Activated T-cell treated with anti-CD3 and anti-CD28 coated beads for 4 hours (primary cell): ENCODE data around the gene FGF2.
"Not testable (repeated sequence)": the region's sequence is repeated elsewhere in the genome, so short reads cannot be mapped to it uniquely, and the experiment has no call there.

Experiments used
- DNase-seq: peaks from one replicate; pipeline ENCODE4 v3.0.0-alpha.2; 2020

FGF2 gene

DNA sequence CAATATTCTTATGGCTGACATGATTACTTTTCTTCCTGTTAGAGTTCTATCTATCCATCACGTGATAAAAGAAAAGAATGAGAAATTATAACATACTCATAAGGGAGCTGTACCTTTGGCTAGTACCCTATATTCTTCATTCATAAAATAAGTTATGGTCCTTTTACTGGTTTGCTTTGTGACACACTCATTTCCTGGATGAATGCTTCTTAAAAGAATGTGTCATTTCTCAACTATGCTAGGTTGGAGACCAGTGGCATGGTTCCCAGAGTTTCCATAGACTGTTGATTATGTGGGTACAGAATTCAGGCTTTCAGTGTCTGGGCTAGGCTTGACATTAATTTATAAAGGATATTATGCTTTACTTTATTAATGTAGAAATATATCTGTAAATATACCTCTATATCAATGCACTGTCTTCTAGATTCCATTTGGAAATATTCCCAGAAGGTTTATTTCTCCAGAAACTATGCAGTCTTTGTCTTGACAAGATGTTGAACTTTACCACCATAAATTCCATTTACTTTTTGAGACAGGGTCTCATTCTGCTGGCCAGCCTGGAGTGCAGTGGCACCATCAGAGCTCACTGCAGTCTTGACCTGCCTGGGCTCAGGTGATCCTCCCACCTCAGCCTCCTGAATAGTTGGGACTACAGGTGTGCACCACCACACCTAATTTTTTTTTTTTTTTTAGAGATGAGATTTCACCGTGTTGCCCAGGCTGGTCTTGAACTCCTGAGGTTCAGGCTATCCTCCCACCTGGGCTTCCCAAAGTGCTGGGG, 71.9 kb downstream of the FGF2 start:
- no peak for DNase-seq

GRCh38 chr4:122899682-122900081, 73.1 kb downstream of the FGF2 start:
- no peak for DNase-seq

GRCh38 chr4:122900314-122900713, 73.7 kb downstream of the FGF2 start:
- no peak for DNase-seq

- DNase-seq, result no peak
These were observed 74.8 kb downstream of the FGF2 start for GRCh38 chr4:122901247-122902010.

- no peak for DNase-seq
These were observed 77.2 kb downstream of the FGF2 start for GRCh38 chr4:122903766-122904288.

- no peak for DNase-seq
These were observed 80.3 kb downstream of the FGF2 start for GRCh38 chr4:122906859-122907305.

GRCh38 chr4:122908223-122908622, 81.6 kb downstream of the FGF2 start:
- DNase-seq, result no peak

- no peak for DNase-seq
These were observed 83.1 kb downstream of the FGF2 start for GRCh38 chr4:122909683-122910082.

GRCh38 chr4:122911588-122911987, 85.0 kb downstream of the FGF2 start:
- no peak for DNase-seq

GRCh38 chr4:122912810-122913575, 86.4 kb downstream of the FGF2 start:
- DNase-seq, result no peak

GRCh38 chr4:122914292-122914904, 87.8 kb downstream of the FGF2 start:
- no peak for DNase-seq

DNA sequence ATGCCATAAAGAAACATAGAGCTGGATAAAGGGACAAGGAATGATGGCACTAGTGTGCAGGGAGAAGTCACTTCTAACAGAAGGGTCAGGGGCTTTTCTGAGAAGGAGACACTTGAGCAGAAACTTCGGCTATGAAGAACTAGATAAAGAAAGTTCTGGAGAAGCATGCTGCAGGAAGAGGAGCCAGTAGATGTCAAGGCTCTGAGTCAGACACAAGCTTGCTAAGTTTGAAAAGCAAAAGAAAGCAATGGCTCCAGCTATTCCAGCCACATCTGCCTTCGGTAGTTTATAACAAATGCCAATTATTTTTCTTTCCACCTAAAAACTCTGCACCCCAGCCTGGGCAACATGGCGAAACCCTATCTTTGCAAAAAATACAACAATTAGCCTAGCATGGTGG, 88.3 kb downstream of the FGF2 start:
- DNase-seq, result no peak

- no peak for DNase-seq
These were observed 91.1 kb downstream of the FGF2 start for GRCh38 chr4:122917731-122918130.

GRCh38 chr4:122920473-122920872, 93.8 kb downstream of the FGF2 start:
- no peak for DNase-seq

GRCh38 chr4:122921300-122921699, 94.7 kb downstream of the FGF2 start:
- no peak for DNase-seq

DNA sequence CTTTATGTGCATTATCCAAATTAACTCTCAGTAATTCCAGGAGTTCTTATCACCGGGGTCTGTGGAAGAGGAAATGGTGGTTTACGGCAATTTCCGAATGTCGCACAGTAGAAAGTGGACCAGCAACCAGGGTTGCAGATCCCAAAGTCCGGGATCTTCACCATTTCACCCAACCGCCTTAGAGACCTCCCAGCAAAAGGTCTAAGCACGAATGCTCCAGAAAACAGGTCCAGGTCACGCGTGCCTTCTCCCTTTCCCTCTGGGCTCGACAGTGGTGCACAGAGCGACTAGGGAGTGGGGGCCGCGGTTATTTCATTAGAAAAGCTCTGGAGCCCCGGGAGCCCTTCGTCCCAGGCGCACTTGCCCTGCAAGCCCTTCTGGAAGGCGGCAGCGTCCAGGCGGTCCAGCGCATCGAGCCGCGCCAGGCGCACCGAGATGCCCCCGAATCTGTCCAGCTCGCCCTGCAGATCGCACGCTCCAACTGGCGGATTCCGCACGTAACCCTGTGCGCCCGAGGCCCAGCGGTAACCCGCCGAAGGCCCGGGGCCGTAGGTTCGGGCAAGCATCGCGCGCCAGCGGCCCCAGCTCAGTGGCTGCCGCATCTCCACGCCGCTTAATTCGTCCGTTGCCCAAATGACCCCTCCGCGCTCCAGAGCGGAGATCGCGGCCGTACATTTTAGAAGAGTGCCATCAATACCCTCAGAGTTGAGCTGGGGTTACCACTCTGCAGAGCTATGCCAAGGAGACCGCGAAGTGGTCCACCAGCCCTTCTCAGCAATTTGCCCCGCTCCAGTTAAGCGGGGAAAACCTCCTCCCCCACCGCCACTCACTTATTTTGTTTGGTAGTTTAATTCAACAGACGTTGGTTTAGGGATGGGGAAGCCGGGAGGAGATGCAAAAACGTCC, 95.6 kb downstream of the FGF2 start, which contains the start of gene NUDT6:
NUDT6 (minus strand) TSS at position 627 of the 906 bp plus-strand sequence; CDS start at position 602, 25 bp downstream.
- DNase-seq, result peak; percentile 0

- DNase-seq, result peak; percentile 77
These were observed 96.4 kb downstream of the FGF2 start for GRCh38 chr4:122922877-122923511.

- no peak for DNase-seq
These were observed 102.3 kb downstream of the FGF2 start for GRCh38 chr4:122928930-122929329.

- no peak for DNase-seq
These were observed 104.2 kb downstream of the FGF2 start for GRCh38 chr4:122930862-122931261.

DNA sequence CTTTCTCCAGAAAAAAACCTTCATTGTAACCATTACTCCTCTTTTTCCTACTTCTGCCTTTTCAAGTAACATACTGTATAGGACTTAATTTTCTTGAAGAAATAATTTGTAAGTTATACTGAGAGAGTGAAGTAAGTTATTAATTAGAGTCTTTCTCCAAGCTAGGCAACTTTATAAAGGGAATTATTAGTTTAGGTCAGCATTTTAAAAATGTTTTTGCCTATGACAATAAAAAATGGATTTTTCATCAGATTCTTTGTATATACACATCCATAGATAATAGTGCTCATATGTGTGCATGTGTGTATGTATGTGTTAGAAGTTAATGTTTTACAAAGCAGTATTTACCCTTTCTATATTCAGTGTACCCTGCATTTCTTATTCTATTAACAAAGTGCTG, 106.1 kb downstream of the FGF2 start:
- DNase-seq, result no peak

- DNase-seq, result not testable (repeated sequence)
These were observed 118.5 kb downstream of the FGF2 start for GRCh38 chr4:122945136-122945535.
